HG02943 (cell line): ENCODE results near the gene CDK5RAP3.
"Not testable (repeated sequence)": the region's sequence is repeated elsewhere in the genome, so short reads cannot be mapped to it uniquely, and the experiment has no call there.

Experiments used
- ATAC-seq: cut with Tn5 transposase; IDR thresholded peaks from one replicate; pipeline ENCODE4 v1.9.1; 2021; ENCODE audit warnings: mild to moderate bottlenecking, low read depth, moderate library complexity; ENCODE audit not compliant: unreplicated experiment

The CDK5RAP3 gene

GRCh38 chr17:48017817-48018158 lies 46.9 kb downstream of the CDK5RAP3 start:
- ATAC-seq = not testable (repeated sequence)

GRCh38 chr17:48021934-48022333 lies 51.0 kb downstream of the CDK5RAP3 start:
- no peak for ATAC-seq

- no peak for ATAC-seq
These were observed 52.0 kb downstream of the CDK5RAP3 start for GRCh38 chr17:48022901-48023300.

- no peak for ATAC-seq
These were observed 52.7 kb downstream of the CDK5RAP3 start for GRCh38 chr17:48023400-48024148.

- no peak for ATAC-seq
These were observed 53.5 kb downstream of the CDK5RAP3 start for GRCh38 chr17:48024149-48025039.

GRCh38 chr17:48025040-48025903 lies 54.4 kb downstream of the CDK5RAP3 start:
- ATAC-seq = peak; percentile 76

- no peak for ATAC-seq
These were observed 55.1 kb downstream of the CDK5RAP3 start for GRCh38 chr17:48025904-48026501.

- ATAC-seq = no peak
These were observed 55.8 kb downstream of the CDK5RAP3 start for GRCh38 chr17:48026502-48027321.

- ATAC-seq = no peak
These were observed 56.5 kb downstream of the CDK5RAP3 start for GRCh38 chr17:48027322-48027981.

- no peak for ATAC-seq
These were observed 57.8 kb downstream of the CDK5RAP3 start for GRCh38 chr17:48028736-48029135.

- ATAC-seq = no peak
These were observed 59.6 kb downstream of the CDK5RAP3 start for GRCh38 chr17:48030531-48030930.
